HCT116 (cell line): ENCODE data around the gene C9orf85. TPM values are rescaled to one million over a fixed set of nuclear protein-coding genes. Genes with fewer than 3 reads are reported as not detected.

Experiments
- ATAC-seq: fragments of 200-7000 bp; cut with Tn5 transposase; 2 replicates; pipeline ENCODE4 v1.9.1; 2020; ENCODE audit warnings: mild to moderate bottlenecking, moderate library complexity
- BruUV-seq: library from RNA; stranded (reverse); fragments of 400-500 nt; replicated peaks from 2 replicates; lab custom pipeline; 2021; lab: Mats Ljungman, UMichigan
- CTCF ChIA-PET: fragments of 300-600 bp; sonication (Branson Sonifier 250); formaldehyde crosslinking; loops from one replicate; lab custom pipeline; 2021; ENCODE audit warnings: antibody characterized with exemption; lab: Charles Lee
- POLR2A ChIA-PET: fragments of 300-600, 350-600 bp; sonication (Branson Sonifier 250); formaldehyde crosslinking; loops from one replicate; lab custom pipeline; 2021; ENCODE audit warnings: antibody characterized with exemption; lab: Charles Lee
- RAD21 ChIA-PET, 2 experiments: fragments of 300-600 bp; sonication (Branson Sonifier 250); formaldehyde crosslinking; loops; one replicate each; lab custom pipeline; 2023; ENCODE audit warnings: low total read pairs in 2 of 2; ENCODE audit not compliant: uncharacterized antibody in 2 of 2, unreplicated experiment in 2 of 2, low non-redundant PET in 1 of 2; lab: Charles Lee
- DNase-seq: peaks from one replicate; pipeline ENCODE4 v3.0.0-alpha.2; 2010; ENCODE audit warnings: low read depth, low spot score
- H2AFZ ChIP-seq: fragments of 200-600 bp; shearing (Covaris generic), sonication (generic); 2 replicates; pipeline ENCODE4 v1.6.1; 2017; ENCODE audit warnings: low read depth, mixed run types, mixed read lengths, antibody characterized with exemption, low read length; ENCODE audit not compliant: poor library complexity, severe bottlenecking
- H3K27ac ChIP-seq: 2 replicates; pipeline ENCODE4 v1.5.1; 2012; ENCODE audit warnings: low read depth, low read length
- H3K27me3 ChIP-seq: fragments of 200-600 bp; sonication (generic); 2 replicates; pipeline ENCODE4 v1.6.1; 2016; ENCODE audit warnings: mixed run types, low read length, mixed read lengths; ENCODE audit not compliant: insufficient read depth
- H3K36me3 ChIP-seq, 2 experiments: fragments of 200-500 bp in 1 of 2; fragments of 200-600 bp in 1 of 2; sonication (Bioruptor generic) in 1 of 2; sonication (generic) in 1 of 2; 2 replicates each; pipeline versions ENCODE4 v1.5.1 to v1.6.1; 2014 to 2016; ENCODE audit warnings: low read length in 2 of 2, inconsistent platforms in 1 of 2, mixed read lengths in 1 of 2, mixed run types in 1 of 2; ENCODE audit not compliant: insufficient read depth in 2 of 2, control insufficient read depth in 1 of 2
- H3K4me1 ChIP-seq, 2 experiments: fragments of 200-600 bp in 1 of 2; sonication (generic) in 1 of 2; 2 replicates each; pipeline versions ENCODE4 v1.5.1 to v1.6.1; 2012 to 2017; ENCODE audit warnings: low read length in 2 of 2, inconsistent platforms in 1 of 2, mild to moderate bottlenecking in 1 of 2, mixed read lengths in 1 of 2, mixed run types in 1 of 2, moderate library complexity in 1 of 2; ENCODE audit not compliant: insufficient read depth in 2 of 2, control insufficient read depth in 1 of 2
- H3K4me2 ChIP-seq: fragments of 200-600 bp; sonication (generic); 2 replicates; pipeline ENCODE4 v1.6.1; 2017; ENCODE audit warnings: mixed run types, low read length, mixed read lengths
- H3K4me3 ChIP-seq, 2 experiments: fragments of 200-600 bp in 1 of 2; sonication (generic) in 1 of 2; replicated peaks in 1 of 2; 2 replicates each; pipeline ENCODE4 v1.5.1; 2011 to 2016; ENCODE audit warnings: low read length in 2 of 2, control low read depth in 1 of 2, low read depth in 1 of 2, mild to moderate bottlenecking in 1 of 2, mixed read lengths in 1 of 2, mixed run types in 1 of 2
- H3K79me2 ChIP-seq: fragments of 200-600 bp; sonication (generic); 2 replicates; pipeline ENCODE4 v1.6.1; 2017; ENCODE audit warnings: mild to moderate bottlenecking, mixed run types, low read length, moderate library complexity, mixed read lengths; ENCODE audit not compliant: insufficient read depth
- H3K9ac ChIP-seq: fragments of 200-600 bp; sonication (generic); 2 replicates; pipeline ENCODE4 v1.6.1; 2016; ENCODE audit warnings: low read length, mixed read lengths
- H3K9me2 ChIP-seq: fragments of 200-600 bp; sonication (generic), shearing (Covaris generic); 2 replicates; pipeline ENCODE4 v1.6.1; 2017; ENCODE audit warnings: mixed run types, mild to moderate bottlenecking, moderate library complexity; ENCODE audit not compliant: insufficient read depth
- H3K9me3 ChIP-seq, 2 experiments: fragments of 200-500 bp in 1 of 2; fragments of 200-600 bp in 1 of 2; sonication (Bioruptor generic) in 1 of 2; sonication (generic) in 1 of 2; 2 replicates each; pipeline ENCODE4 v1.6.1; 2014 to 2017; ENCODE audit warnings: low read length in 2 of 2, mixed read lengths in 2 of 2, inconsistent platforms in 1 of 2, low read depth in 1 of 2, mild to moderate bottlenecking in 1 of 2, mixed run types in 1 of 2, moderate library complexity in 1 of 2; ENCODE audit not compliant: control insufficient read depth in 1 of 2, insufficient read depth in 1 of 2
- H4K20me1 ChIP-seq: fragments of 200-600 bp; sonication (generic), shearing (Covaris generic); 2 replicates; pipeline ENCODE4 v1.6.1; 2017; ENCODE audit warnings: mixed run types, mild to moderate bottlenecking, moderate library complexity; ENCODE audit not compliant: insufficient read depth
- CTCF ChIP-seq, 3 experiments: fragments of 200-600 bp in 1 of 3; sonication (generic) in 1 of 3; IDR thresholded peaks in 2 of 3; conservative IDR thresholded peaks in 1 of 3; 2 replicates each; pipeline ENCODE4 v1.5.1; 2012 to 2017; ENCODE audit warnings: low read depth in 2 of 3, low read length in 2 of 3, antibody characterized with exemption in 1 of 3, borderline replicate concordance in 1 of 3, control low read depth in 1 of 3, mild to moderate bottlenecking in 1 of 3, mixed read lengths in 1 of 3, mixed run types in 1 of 3, moderate library complexity in 1 of 3; ENCODE audit not compliant: insufficient read depth in 1 of 3
- EGR1 ChIP-seq: IDR thresholded peaks from 2 replicates; pipeline ENCODE4 v1.6.1; 2012; ENCODE audit warnings: low read depth
- EZH2 ChIP-seq: fragments of 200-600 bp; sonication (generic); IDR thresholded peaks from 2 replicates; pipeline ENCODE4 v1.6.1; 2017; ENCODE audit warnings: antibody characterized with exemption, mixed run types
- EZH2phosphoT487 ChIP-seq: fragments of 200-600 bp; IDR thresholded peaks from 2 replicates; pipeline ENCODE4 v1.6.1; 2018; ENCODE audit warnings: antibody characterized with exemption, borderline replicate concordance
- FOSL1 ChIP-seq: IDR thresholded peaks from 2 replicates; pipeline ENCODE4 v1.6.1; 2012; ENCODE audit warnings: low read depth
- RAD21 ChIP-seq: IDR thresholded peaks from 2 replicates; pipeline ENCODE4 v1.6.1; 2012; ENCODE audit warnings: low read depth, mild to moderate bottlenecking
- SP1 ChIP-seq: IDR thresholded peaks from 2 replicates; pipeline ENCODE4 v1.6.1; 2012; ENCODE audit warnings: low read depth
- SRF ChIP-seq: IDR thresholded peaks from 2 replicates; pipeline ENCODE4 v1.6.1; 2012; ENCODE audit warnings: low read depth
- TCF7L2 ChIP-seq: IDR thresholded peaks from 2 replicates; pipeline ENCODE4 v1.7.0; 2011; ENCODE audit warnings: borderline replicate concordance, inconsistent platforms; ENCODE audit not compliant: insufficient read depth, insufficient read length; ENCODE audit errors: extremely low read depth
- YY1 ChIP-seq: IDR thresholded peaks from 2 replicates; pipeline ENCODE4 v1.6.1; 2011; ENCODE audit warnings: low read length, low read depth, moderate library complexity, mild to moderate bottlenecking; ENCODE audit not compliant: insufficient replicate concordance; ENCODE audit errors: extremely low read depth
- ZBTB33 ChIP-seq: IDR thresholded peaks from 2 replicates; pipeline ENCODE4 v1.6.1; 2011; ENCODE audit warnings: mild to moderate bottlenecking, low read length, moderate library complexity; ENCODE audit not compliant: insufficient replicate concordance; ENCODE audit errors: extremely low read depth
- intact Hi-C: fragments of 100-400 bp; cut with micrococcal nuclease; formaldehyde crosslinking; loops from 2 replicates; pipeline ENCODE4 v1.10.0; 2022
- total RNA-seq: library from RNA; stranded (reverse); gene quantifications from one replicate; pipeline ENCODE4 v1.2.1, GENCODE V29; 2021; ENCODE audit not compliant: unreplicated experiment
- TF ChIP-seq, protein P1 (sequence below): IDR thresholded peaks from 2 replicates; pipeline ENCODE4 v1.6.1; 2012

The C9orf85 gene
- total RNA-seq, 1 experiment from 2014 or later: 12.4 TPM

DNA sequence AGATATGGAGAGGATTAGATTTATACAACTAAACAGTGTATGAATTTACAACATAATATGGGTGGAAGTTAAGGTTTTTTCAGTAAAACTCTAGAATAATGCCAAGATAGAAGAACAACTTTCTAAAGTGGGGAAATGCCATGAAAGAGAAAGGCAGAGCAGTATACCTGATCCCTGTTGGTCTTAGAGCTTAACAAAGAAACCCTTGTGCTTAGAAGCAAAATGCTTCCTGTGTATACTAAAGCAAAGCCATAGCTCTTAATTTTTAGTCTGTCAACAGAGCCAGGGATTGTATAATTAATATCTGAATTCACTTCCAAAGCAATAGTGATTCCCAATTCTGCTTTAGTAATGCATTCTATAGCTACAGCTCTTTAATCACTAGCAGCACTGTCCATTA, 14.4 kb downstream of the C9orf85 start:
- Histone ChIP-seq H3K27ac (no peak overlapping the region), H3K79me2 (peaks cover 28% of the 10 kb centered on the region), H3K9ac (no peak overlapping the region), H3K9me3 (no peaks in the 10 kb centered on the region), H2AFZ (no peak overlapping the region), H3K4me1 (no peaks in the 10 kb centered on the region), H3K27me3 (no peaks in the 10 kb centered on the region), H3K4me2 (no peak overlapping the region), H4K20me1 (no peaks in the 10 kb centered on the region), H3K9me2 (0 out of 2 replicates have a peak, but pooled peaks cover 6% of the 10 kb centered on the region), H3K4me3 (no peak overlapping the region), H3K36me3 (no peaks in the 10 kb centered on the region)
- ATAC-seq (no peak), DNase-seq (no peak)
- RAD21 ChIA-PET: no interaction called here
- CTCF ChIA-PET: no interaction called here
- intact Hi-C loops: no loop called here
- BruUV-seq: no TSS peak
- POLR2A ChIA-PET: interaction anchor here (0.7 to 1.3 kb wide), 2 partner anchors 14 to 1507 kb away, joined by 5 to 7 read pairs; partner anchors contain the start of genes ABHD17B and C9orf85
- no peak for TF ChIP-seq EGR1
- no peak for TF ChIP-seq EZH2
- TF ChIP-seq FOSL1: no peak
- TF ChIP-seq, protein P1, sequence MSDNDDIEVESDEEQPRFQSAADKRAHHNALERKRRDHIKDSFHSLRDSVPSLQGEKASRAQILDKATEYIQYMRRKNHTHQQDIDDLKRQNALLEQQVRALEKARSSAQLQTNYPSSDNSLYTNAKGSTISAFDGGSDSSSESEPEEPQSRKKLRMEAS: no peak
- no peak for TF ChIP-seq TCF7L2
- TF ChIP-seq YY1: no peak
- no peak for TF ChIP-seq ZBTB33
- no peak for TF ChIP-seq SP1
- TF ChIP-seq RAD21: no peak
- TF ChIP-seq SRF: no peak
- TF ChIP-seq CTCF (IDR thresholded peaks at IDR 0.05 in 2 of 3, conservative IDR thresholded peaks at IDR 0.05 in 1 of 3; ENCODE audit: borderline replicate concordance in 1 of 3, insufficient read depth in 1 of 3, low read depth in 2 of 3, low read length in 2 of 3): no peak
- TF ChIP-seq EZH2phosphoT487: no peak
